GM19395 (cell line): Measurements from ENCODE around the gene KCNC4.

ENCODE experiments used
- ATAC-seq: cut with Tn5 transposase; IDR thresholded peaks from one replicate; pipeline ENCODE4 v1.9.1; 2021; ENCODE audit warnings: mild to moderate bottlenecking, moderate library complexity; ENCODE audit not compliant: unreplicated experiment

KCNC4 gene

DNA sequence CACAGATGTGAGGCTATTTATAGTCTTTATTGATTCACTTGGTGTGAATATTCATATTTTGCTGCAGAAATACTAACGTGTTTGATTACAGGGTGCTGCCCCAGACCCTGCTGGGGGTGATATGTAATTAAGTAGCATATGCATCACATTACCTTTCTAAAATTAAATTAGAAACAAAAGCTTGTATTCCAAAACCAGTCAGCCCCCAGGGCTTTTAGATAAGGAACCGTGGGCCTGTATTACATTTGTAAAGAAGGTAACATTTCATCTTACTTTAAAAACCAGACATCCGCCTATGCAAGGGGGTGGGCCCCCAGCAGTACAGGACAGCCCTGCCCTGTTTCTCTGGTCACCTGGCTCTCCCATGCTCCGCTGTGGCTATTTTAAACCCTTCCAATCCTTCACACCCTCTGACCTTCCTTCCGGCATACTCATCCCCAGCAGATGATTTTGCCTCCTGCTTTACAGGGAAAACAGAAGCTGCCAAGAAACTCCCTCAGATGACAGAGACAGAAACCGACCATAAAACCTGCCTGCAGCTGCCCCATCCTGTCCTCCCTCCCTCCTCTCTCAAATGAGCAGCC lies 22.0 kb upstream of the KCNC4 start:
- ATAC-seq, result no peak

DNA sequence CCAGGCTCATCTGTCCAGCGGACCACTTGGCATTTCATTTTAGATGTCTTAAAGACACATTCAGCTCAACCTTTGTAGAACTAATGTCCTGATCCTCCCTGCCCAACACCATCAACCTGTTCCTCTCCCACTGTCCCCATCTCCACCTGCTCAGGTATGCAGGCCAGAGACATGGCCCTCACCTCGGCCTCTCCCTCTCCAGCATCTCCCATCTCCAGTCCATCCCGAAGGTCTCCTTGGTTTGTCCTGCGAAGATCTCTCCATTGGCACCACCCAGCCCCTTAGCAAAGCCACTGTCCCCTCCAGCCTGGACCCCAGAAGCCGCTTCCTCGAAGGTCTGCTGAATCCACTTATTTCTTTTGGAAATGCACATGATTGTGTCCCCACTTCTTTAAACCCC lies 20.9 kb upstream of the KCNC4 start:
- ATAC-seq, result no peak

DNA sequence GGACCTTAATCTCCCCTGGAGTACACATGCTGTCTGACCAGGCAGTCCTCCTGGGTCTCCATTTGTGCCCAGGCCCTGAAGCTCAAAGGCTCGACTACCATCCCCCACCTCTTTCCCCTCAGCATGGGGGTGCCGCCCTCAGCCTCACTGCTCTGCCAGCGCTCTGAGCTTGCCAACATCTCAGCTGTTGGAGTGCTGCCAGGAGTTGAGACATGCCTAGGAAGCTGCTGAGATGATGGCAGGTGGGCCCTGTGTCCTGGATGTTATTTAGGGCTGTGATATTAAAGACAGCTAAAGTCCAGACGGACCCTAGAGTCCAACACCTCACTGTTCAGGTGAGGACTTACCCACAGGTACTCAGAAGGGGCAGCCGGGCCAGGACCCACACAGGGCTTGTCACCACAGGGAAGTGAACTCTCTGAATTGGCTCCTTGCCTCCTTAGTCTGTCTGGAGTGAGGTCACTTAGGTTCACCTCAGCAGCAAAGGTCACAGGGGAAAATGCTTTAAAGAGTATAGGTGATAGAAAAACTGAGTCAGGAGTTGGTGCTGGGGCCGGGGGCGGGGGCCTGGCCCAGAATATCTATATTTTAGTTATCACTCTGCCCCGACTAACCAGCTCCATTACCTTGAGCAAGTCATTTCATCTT lies 19.7 kb upstream of the KCNC4 start:
- no peak for ATAC-seq

DNA sequence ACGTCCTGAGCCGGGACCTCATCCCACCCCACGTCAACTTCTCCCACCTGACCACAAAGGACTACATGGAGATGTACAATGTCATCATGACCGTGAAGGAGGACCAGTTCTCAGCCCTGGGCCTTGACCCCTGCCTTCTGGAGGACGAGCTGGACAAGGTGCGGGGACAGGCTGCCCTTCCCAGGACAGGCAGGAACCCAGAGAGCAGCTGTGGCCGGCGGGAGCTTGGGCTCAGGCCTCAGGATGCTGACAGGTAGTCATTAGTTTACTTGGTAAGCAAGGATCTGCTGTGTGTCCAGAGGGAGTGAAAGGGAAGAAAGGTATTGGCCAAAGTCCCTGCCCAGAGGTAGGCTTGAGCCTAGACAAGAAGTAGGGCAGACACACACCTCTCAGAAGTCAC lies 17.6 kb upstream of the KCNC4 start:
- ATAC-seq, result no peak

GRCh38 chr1:110195196-110195595 lies 14.9 kb upstream of the KCNC4 start:
- no peak for ATAC-seq

- ATAC-seq, result peak; percentile 63
Observed at GRCh38 chr1:110196917-110197765, 13.0 kb upstream of the KCNC4 start.

GRCh38 chr1:110197905-110198629 lies 12.0 kb upstream of the KCNC4 start:
- ATAC-seq, result no peak

DNA sequence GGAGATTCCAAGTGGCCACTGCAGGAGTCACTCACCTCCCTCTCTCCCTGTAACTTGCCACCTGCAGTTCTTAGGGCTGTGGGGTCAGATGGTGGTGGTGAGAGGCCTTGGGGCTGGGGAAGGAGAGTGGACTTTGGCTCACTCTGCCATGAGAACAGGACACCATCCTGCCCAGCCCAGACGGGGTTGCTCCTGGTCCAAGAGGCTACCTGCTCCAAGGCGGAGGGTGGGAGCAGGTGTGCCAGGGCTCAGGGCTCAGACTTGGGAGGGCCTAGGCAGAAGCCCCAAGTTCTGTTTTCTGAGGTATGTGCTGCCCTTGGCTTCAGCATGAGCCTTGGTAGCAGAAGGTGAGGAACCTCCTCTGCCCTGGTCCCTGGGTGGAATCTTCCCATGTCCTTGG lies 11.4 kb upstream of the KCNC4 start:
- no peak for ATAC-seq

GRCh38 chr1:110200190-110200589 lies 9.9 kb upstream of the KCNC4 start:
- no peak for ATAC-seq

GRCh38 chr1:110200666-110201065 lies 9.4 kb upstream of the KCNC4 start:
- ATAC-seq, result no peak

- ATAC-seq, result no peak
Observed at GRCh38 chr1:110201157-110201825, 8.8 kb upstream of the KCNC4 start.

DNA sequence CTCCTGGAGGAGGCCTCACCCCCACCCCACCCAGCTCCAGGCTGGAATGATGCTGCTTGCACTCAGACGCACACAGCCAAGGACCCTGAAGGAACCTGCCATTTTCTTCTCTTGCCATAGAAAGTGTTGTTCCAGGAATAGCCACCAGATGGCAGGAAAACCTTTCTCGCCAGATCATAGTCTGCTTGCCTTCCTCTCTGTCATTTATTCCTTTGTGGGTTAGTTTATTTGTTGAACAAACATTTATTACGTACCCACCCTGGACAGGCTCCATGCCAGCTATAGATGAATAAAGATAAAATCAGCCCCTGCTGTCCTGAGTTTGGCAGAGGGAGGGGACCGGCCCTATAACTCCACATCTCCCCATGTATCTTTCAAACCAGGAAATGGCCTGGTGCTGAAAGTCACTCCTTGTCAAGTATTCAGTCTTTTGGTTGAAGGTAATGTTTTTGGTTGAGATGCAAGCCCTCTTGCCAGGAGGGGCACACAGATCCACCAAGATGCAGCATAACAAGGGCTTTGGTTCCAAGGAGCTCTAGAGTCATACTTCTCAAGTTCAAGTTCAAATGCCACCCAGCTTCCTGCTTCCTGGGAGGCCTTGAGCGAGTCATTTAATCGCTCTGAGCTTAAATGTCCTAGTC lies 7.0 kb upstream of the KCNC4 start:
- no peak for ATAC-seq

GRCh38 chr1:110205156-110205555 lies 5.0 kb upstream of the KCNC4 start:
- no peak for ATAC-seq

DNA sequence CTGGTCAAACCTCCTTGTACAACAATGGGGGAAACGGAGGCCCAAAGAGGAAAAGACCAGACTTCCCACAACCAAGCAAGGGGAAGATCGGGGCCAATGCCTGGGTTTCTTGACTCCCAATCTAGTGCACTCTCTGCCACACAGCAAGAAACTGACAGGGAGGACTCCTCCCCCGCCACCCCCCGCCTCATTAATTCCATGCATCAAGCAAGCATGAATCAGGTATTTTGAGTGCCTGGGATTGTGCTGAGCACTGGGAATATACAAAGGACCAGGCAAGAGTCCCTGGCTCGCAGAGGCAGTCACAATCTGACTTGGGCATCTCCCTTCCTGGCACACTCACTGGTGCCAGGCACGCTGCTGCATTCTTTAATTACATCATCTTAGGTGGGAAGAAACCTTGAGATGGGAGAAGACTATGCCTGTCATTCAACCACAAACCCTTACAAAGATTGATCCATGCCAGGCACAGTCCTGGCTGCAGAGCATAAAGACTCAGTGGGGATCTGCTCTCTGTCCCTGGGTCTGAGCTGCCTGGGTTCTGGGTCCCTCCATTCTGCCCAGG lies 4.4 kb upstream of the KCNC4 start:
- no peak for ATAC-seq

- no peak for ATAC-seq
Observed at GRCh38 chr1:110206261-110206920, 3.7 kb upstream of the KCNC4 start.

- ATAC-seq, result no peak
Observed at GRCh38 chr1:110207831-110208230, 2.3 kb upstream of the KCNC4 start.

DNA sequence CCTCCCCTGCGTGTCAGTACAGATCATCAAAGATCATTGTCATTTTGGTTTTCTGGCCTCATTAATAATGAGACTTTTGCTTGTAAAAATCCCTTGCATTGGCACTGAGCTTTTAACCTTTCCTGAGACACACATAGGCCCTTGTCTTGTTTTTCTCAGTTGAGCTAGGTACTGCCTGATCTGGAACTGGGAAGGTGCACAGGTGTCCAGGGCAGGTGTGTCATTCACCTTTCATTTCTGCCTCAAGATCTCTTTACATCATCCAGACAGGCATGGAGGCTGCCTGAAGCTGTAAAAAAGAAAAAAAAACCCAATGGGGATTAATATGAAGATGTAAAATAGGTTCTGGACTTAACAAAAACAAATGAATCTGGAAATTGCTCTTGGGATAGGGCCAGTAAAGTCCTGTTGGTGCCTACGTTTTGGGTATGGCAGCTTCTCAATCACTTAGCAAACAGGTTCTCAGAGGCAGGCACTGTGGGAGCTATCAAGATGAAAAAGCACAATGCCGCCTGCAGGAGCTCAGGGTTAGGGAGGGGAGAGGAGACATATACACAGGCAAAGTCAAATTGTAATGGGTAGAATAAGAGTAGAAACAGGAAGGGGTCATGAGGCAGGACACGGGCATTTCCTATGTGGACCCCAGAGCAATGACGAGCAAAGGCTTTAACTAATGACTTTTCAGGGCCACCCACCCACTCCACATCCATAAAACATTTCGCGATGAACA lies 1.0 kb upstream of the KCNC4 start:
- ATAC-seq, result no peak

GRCh38 chr1:110210604-110211495 lies 736 bp downstream of the KCNC4 start:
- peak; percentile 5 for ATAC-seq
